Gastroesophageal sphincter (tissue), 4 donors: ENCODE data around the gene ARHGAP8. TPM values are rescaled to one million over a fixed set of nuclear protein-coding genes. Genes with fewer than 3 reads are reported as not detected.

Experiments
- ATAC-seq: fragments of 150-250 bp; one replicate; pipeline ENCODE4 v1.9.1; 2016; ENCODE audit warnings: mild to moderate bottlenecking, moderate library complexity
- H3K27ac ChIP-seq, 4 donors: fragments of 200-600 bp; sonication (generic) in 3 of 4; 1 replicate in 3 of 4; 2 replicates in 1 of 4; pipeline ENCODE4 v1.5.1; 2016 to 2019
- H3K27me3 ChIP-seq: fragments of 200-600 bp; sonication (generic); one replicate; pipeline ENCODE4 v1.5.1; 2019
- H3K36me3 ChIP-seq, 2 donors: fragments of 200-600 bp; sonication (generic); one replicate each; pipeline ENCODE4 v1.5.1; 2019; ENCODE audit warnings: control low read depth in 1 of 2
- H3K4me1 ChIP-seq, 3 donors: fragments of 200-600 bp; sonication (generic); 1 replicate in 2 of 3; 2 replicates in 1 of 3; pipeline ENCODE4 v1.5.1; 2016 to 2019; ENCODE audit warnings: control low read depth in 2 of 3
- H3K4me3 ChIP-seq, 2 donors: fragments of 200-600 bp; sonication (generic); one replicate each; pipeline ENCODE4 v1.5.1; 2019; ENCODE audit warnings: mild to moderate bottlenecking in 1 of 2, moderate library complexity in 1 of 2
- H3K9me3 ChIP-seq, 3 donors: fragments of 200-600 bp; sonication (generic); one replicate each; pipeline ENCODE4 v1.5.1; 2017 to 2019; ENCODE audit warnings: control low read depth in 2 of 3
- EP300 ChIP-seq: sonication (generic); formaldehyde crosslinking; IDR thresholded peaks from one replicate; pipeline ENCODE4 v1.6.1; 2017; ENCODE audit warnings: antibody characterized with exemption, mild to moderate bottlenecking
- POLR2A ChIP-seq, 2 donors: fragments of 450-650 bp; IDR thresholded peaks; one replicate each; pipeline ENCODE4 v1.6.1; 2017; ENCODE audit warnings: antibody characterized with exemption in 2 of 2, mild to moderate bottlenecking in 2 of 2, moderate library complexity in 1 of 2
- POLR2AphosphoS5 ChIP-seq: sonication (generic); formaldehyde crosslinking; IDR thresholded peaks from one replicate; pipeline ENCODE4 v1.6.1; 2017; ENCODE audit warnings: antibody characterized with exemption
- WGBS, 2 donors: methylation state at CpG; one replicate each; pipeline ENCODE4 v1.1.5; 2018; ENCODE audit warnings: low coverage in 1 of 2; 5-methylcytosine and 5-hydroxymethylcytosine counted together
- total RNA-seq, 4 donors: library from RNA; depleted of rRNA; stranded (reverse); fragments of >200 nt; gene quantifications; one replicate each; pipeline ENCODE4 v1.1.0, GENCODE V29; 2016
- TF ChIP-seq, protein P1 (sequence below), 4 experiments: fragments of 200-600 bp in 2 of 4; fragments of 450-650 bp in 2 of 4; sonication (generic) in 1 of 4; IDR thresholded peaks; one replicate each; pipeline ENCODE4 v1.5.1; 2017 to 2019; ENCODE audit warnings: antibody characterized with exemption in 4 of 4, mild to moderate bottlenecking in 2 of 4, moderate library complexity in 2 of 4

ARHGAP8 gene
- total RNA-seq, 4 donors from 2014 or later: 0.31 to 1.6 TPM; not detected in 2

GRCh38 chr22:44882226-44882905 is 130.0 kb downstream of the ARHGAP8 start:
- H3K9me3 ChIP-seq: peaks cover 0 to 12% (median 0%) of the 10 kb centered on the region in 3 donors
- TF ChIP-seq POLR2A (IDR thresholded peaks at IDR 0.05) (no peak), EP300 (no peak), POLR2AphosphoS5 (no peak)
- TF ChIP-seq, protein P1, sequence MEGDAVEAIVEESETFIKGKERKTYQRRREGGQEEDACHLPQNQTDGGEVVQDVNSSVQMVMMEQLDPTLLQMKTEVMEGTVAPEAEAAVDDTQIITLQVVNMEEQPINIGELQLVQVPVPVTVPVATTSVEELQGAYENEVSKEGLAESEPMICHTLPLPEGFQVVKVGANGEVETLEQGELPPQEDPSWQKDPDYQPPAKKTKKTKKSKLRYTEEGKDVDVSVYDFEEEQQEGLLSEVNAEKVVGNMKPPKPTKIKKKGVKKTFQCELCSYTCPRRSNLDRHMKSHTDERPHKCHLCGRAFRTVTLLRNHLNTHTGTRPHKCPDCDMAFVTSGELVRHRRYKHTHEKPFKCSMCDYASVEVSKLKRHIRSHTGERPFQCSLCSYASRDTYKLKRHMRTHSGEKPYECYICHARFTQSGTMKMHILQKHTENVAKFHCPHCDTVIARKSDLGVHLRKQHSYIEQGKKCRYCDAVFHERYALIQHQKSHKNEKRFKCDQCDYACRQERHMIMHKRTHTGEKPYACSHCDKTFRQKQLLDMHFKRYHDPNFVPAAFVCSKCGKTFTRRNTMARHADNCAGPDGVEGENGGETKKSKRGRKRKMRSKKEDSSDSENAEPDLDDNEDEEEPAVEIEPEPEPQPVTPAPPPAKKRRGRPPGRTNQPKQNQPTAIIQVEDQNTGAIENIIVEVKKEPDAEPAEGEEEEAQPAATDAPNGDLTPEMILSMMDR (IDR thresholded peaks at IDR 0.05): no peak
- H3K4me1 ChIP-seq: no peaks in the 10 kb centered on the region
- no peak for ATAC-seq
- no peak overlapping the region for H3K27ac ChIP-seq
- no peaks in the 10 kb centered on the region for H3K27me3 ChIP-seq
- WGBS, 2 donors: 83 to 90% methylated on average over 5 to 7 of the region's 26 CpGs
- H3K4me3 ChIP-seq: no peak overlapping the region
- H3K36me3 ChIP-seq: peaks cover 0 to 14% of the 10 kb centered on the region in 2 donors

DNA sequence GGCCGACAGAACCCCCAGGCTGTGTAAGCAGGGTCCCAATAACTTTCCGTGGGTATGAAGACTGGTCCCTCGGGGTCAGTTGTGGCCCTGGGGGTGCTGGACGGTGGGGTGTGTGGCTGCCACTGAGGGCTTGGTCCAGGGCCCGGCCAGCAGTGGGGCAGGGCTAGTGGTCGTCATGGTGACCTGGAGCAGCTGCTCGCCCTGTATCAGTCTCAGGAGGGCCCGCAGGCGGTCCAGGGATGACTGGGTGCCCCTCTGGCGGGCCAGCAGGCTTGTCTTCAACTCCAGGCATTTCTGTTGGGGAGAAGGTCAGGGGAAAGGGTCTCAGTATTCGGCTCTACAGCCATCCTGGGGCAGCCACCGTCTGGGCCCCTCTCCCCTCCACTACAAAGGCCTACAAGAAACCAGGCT is 130.6 kb downstream of the ARHGAP8 start:
- ATAC-seq: no peak
- H3K4me3 ChIP-seq: no peak overlapping the region
- TF ChIP-seq, protein P1 (IDR thresholded peaks at IDR 0.05): no peak
- TF ChIP-seq POLR2AphosphoS5 (no peak), POLR2A (IDR thresholded peaks at IDR 0.05) (no peak), EP300 (no peak)
- H3K27ac ChIP-seq: no peak overlapping the region
- 66% methylated on average over 5 of the region's 12 CpGs; no CpG with 5 or more reads in 1 of the 2 donors for WGBS, 2 donors
- H3K9me3 ChIP-seq: peaks cover 0 to 5% (median 0%) of the 10 kb centered on the region in 3 donors
- peaks cover 0 to 14% of the 10 kb centered on the region in 2 donors for H3K36me3 ChIP-seq
- H3K27me3 ChIP-seq: no peaks in the 10 kb centered on the region
- no peaks in the 10 kb centered on the region for H3K4me1 ChIP-seq

DNA sequence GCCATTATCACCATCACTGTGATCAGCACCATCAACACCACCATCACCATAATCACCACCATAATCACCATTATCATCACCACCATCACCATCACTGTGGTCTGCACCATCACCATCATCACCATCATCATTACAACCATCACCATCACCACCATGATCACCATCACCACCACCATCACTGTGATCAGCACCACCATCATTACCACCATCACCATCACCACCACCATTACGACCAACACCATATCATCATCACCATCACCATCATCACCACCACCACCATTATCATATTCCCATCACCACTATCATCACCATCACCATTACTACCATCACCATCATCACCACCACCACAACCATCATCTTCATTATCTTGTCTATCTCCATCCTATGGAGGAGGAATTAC is 132.2 kb downstream of the ARHGAP8 start:
- Histone ChIP-seq H3K4me1 (no peaks in the 10 kb centered on the region), H3K9me3 (no peaks in the 10 kb centered on the region), H3K27ac (no peak overlapping the region), H3K4me3 (no peak overlapping the region), H3K36me3 (peaks cover 0 to 14% of the 10 kb centered on the region in 2 donors), H3K27me3 (no peaks in the 10 kb centered on the region)
- TF ChIP-seq, protein P1 (IDR thresholded peaks at IDR 0.05): no peak
- TF ChIP-seq POLR2A (IDR thresholded peaks at IDR 0.05): no peak
- no peak for TF ChIP-seq EP300
- TF ChIP-seq POLR2AphosphoS5: no peak
- no peak for ATAC-seq
- 95 to 100% methylated on average over 1 of the region's 1 CpG for WGBS, 2 donors

- 93 to 94% methylated on average over 4 to 6 of the region's 18 CpGs for WGBS, 2 donors
- Histone ChIP-seq H3K27ac (no peak overlapping the region), H3K36me3 (peaks cover 0 to 14% of the 10 kb centered on the region in 2 donors), H3K9me3 (no peaks in the 10 kb centered on the region), H3K4me1 (no peaks in the 10 kb centered on the region), H3K27me3 (no peaks in the 10 kb centered on the region), H3K4me3 (no peak overlapping the region)
- no peak for ATAC-seq
- no peak for TF ChIP-seq EP300
- TF ChIP-seq, protein P1 (IDR thresholded peaks at IDR 0.05): no peak
- no peak for TF ChIP-seq POLR2A (IDR thresholded peaks at IDR 0.05)
- no peak for TF ChIP-seq POLR2AphosphoS5
These were observed 132.8 kb downstream of the ARHGAP8 start for GRCh38 chr22:44884968-44885805.
